HG03280 (cell line): ENCODE measurements around the gene GNAI3.

Experiments
- ATAC-seq: cut with Tn5 transposase; IDR thresholded peaks from one replicate; pipeline ENCODE4 v1.9.1; 2021; ENCODE audit warnings: mild to moderate bottlenecking, moderate library complexity; ENCODE audit not compliant: unreplicated experiment

GNAI3 gene

GRCh38 chr1:109622137-109622892 is 73.9 kb downstream of the GNAI3 start:
- ATAC-seq: no peak

GRCh38 chr1:109622895-109623294 is 74.5 kb downstream of the GNAI3 start:
- ATAC-seq: no peak

GRCh38 chr1:109623601-109624161 is 75.3 kb downstream of the GNAI3 start:
- ATAC-seq: no peak

GRCh38 chr1:109624201-109625010 is 76.0 kb downstream of the GNAI3 start:
- no peak for ATAC-seq

GRCh38 chr1:109625176-109625575 is 76.8 kb downstream of the GNAI3 start:
- ATAC-seq: no peak

GRCh38 chr1:109625601-109626560 is 77.5 kb downstream of the GNAI3 start:
- no peak for ATAC-seq

GRCh38 chr1:109626682-109627408 is 78.4 kb downstream of the GNAI3 start:
- ATAC-seq: no peak

GRCh38 chr1:109627692-109628399 is 79.4 kb downstream of the GNAI3 start:
- no peak for ATAC-seq

- ATAC-seq: no peak
Observed at GRCh38 chr1:109628540-109629321, 80.3 kb downstream of the GNAI3 start.

GRCh38 chr1:109629372-109630030 is 81.1 kb downstream of the GNAI3 start:
- ATAC-seq: no peak

- ATAC-seq: no peak
Observed at GRCh38 chr1:109630081-109630897, 81.9 kb downstream of the GNAI3 start.

- ATAC-seq: no peak
Observed at GRCh38 chr1:109630898-109631512, 82.6 kb downstream of the GNAI3 start.

GRCh38 chr1:109631513-109632505 is 83.4 kb downstream of the GNAI3 start:
- no peak for ATAC-seq

- ATAC-seq: no peak
Observed at GRCh38 chr1:109632671-109633346, 84.4 kb downstream of the GNAI3 start.

GRCh38 chr1:109634292-109634691 is 85.9 kb downstream of the GNAI3 start:
- no peak for ATAC-seq
